Kidney glomerular epithelial cell (primary cell): Measurements from ENCODE around the gene GRAP2.

Experiments used
- DNase-seq: peaks from one replicate; lab custom pipeline; 2025; lab: John Stamatoyannopoulos, UW

Gene GRAP2

DNA sequence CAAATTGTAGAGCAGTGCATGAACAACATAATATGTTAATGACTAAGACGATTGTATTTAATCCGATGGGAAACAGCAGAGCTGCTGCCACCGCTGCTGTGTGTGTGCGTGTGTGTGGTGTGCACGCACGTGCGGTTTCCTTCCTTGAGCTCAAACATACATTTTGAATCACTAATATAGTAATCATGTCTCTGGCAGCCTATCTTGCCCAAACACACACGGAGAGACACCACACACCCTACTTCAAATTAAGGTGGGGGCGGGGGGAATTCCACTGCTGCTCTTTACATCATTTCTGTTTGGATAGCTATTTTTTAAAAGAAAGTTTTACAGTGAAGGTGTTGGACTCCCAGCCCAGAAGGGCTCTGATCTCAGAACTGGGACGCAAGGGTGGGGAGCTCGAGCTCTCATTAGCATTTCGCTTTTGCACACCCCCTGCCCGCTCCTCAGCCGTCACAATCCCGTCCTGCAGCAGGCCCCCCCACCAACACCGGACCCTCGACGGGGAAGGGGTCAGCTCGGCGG, 93.2 kb downstream of the GRAP2 start:
- no peak for DNase-seq

DNA sequence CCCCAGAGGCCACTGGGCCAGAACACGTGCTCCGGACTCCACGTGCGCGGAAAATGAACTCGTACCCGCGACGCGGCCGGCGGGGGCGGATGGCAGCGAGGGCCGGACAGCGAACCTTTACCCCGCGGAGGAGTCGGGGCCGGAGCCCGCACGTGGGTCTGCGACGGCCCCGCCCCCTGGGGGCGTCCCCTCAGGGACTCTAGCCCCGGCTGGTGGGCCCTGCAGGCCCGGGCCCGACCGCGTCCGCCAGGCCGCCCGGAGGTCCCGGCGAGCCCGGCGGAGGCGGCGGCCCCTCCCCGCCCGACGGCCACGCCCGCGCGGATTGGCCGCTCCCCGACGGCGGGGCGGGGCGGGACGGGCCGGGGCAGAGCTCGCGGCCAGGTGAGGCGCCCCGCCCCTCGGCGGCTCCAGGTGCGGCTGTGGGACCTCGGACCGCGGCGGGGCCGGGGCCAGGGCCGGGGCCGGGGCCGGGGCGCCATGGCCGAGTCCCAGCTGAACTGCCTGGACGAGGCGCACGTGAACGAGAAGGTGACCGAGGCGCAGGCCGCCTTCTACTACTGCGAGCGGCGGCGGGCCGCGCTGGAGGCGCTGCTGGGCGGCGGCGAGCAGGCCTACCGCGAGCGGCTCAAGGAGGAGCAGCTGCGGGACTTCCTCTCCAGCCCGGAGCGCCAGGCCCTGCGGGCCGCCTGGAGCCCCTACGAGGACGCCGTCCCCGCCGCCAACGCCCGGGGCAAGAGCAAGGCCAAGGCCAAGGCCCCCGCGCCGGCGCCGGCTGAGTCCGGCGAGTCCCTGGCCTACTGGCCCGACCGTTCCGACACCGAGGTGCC, 93.9 kb downstream of the GRAP2 start, which contains the start of gene FAM83F:
Gene FAM83F, plus strand, starts transcription at position 389 of the 827 bp plus-strand sequence. Its CDS starts 89 bp downstream, at position 478.
- DNase-seq: no peak

DNA sequence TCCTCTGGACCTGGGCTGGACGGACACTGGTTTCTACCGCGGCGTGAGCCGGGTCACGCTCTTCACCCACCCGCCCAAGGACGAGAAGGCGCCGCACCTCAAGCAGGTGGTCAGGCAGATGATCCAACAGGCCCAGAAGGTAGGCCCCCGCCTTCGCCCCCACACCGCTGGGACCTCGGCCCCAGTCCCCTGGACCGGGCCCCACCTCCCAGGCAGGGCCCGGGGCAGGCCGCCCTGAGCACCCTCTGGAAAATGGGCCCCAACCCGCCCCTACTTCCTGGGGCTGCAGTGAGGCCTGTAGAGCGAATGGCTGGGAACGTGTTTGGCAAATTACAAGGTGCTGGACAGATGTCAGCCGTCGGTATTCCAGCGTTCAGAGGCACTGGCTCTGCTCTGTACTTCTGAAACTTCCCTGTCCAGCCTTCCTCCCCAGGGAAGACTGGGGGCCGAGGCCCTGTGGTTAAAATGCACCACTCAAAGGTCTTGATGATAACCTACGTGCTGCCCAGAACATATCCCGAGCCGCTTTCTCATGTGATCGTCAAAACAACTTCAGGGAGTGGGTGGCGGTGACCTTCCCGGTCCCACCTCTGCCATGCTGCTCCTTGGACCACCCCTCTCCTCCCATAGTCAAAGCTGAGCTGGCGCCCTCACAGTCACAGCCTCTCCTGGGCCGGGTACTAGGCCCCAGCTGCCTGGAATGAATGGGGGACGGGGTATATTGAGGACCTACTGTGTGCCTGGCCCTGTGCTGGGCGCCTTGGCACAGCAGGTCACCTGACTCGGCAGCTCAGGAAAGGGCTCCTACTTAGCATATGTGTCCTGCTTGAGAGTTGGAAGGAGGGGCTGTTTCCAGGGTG, 94.7 kb downstream of the GRAP2 start:
- DNase-seq: no peak

DNA sequence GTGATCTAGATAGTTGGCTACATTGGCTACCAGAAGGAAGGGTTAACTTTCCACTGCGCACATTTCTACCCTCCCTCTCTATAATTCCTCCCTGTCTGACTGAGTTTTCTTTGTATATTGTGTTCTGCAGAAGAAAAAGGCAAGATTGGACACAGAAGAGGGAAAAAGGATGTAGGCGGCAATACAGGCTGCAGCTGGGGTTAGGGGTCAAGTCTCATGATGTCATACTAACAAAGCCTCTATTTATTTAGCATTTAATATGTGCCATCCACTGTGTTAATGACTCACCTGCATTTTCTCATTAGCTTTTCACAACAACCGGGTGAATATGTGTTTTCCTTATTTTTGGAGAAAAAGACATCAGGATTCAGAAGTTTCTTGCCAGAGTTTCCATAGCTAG, 95.8 kb downstream of the GRAP2 start:
- DNase-seq: no peak

DNA sequence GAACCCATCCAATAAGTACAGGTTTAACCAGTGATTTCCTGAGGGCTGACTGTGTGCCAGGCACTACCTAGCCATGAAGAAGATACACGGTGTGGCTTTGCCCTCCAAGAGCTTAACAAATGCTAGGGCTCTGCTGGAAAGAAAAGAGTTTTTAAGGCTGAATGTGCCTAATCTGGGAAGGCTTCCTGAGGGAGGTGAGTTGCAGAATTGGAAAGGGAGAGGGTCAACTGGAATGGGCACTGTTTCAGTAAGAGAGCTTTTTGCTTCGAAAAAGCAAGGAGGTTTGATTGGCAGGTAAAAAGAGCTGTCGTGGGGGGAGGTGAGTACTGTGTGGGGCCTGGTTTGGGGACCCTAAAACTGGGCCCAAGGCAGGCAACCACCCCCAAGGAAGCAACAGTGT, 96.5 kb downstream of the GRAP2 start:
- DNase-seq: no peak

DNA sequence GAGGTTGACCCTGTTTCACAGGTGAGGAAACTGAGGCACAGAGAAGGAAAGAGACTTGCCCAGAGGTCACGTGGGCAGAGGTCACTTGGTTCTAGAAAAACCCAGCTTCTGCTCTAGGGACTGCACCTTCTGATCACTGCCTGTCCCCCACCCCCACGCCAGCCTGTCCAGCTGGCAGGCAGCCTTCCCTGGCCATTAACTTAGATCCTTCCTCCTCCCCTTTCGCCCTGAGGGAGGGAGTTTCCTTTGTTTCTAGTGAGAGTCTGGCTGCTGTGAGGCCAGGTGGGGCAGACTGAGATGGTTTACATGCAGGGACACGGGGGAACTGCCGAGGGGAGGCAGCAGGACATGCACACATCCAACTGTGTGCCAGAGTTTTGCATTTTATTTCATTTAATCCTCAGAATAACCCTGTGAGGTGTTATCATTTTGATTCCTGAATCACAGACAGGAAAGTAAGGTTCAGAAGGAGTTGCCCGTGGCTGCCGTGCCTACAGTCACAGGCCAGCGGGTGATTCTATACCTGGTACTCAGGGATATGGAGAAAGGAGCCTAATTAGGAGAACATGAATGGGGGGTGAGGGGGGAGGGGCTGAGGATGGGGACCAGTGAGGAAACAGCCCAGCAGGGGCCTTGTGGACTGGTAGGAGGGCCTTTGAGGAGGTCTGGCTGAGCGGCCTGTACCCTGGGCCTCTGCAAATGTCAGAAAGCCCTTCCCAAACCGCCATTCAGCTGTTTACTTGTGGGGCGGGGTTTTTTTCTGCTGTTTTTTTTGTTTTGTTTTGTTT, 97.2 kb downstream of the GRAP2 start:
- DNase-seq: peak; percentile 37

DNA sequence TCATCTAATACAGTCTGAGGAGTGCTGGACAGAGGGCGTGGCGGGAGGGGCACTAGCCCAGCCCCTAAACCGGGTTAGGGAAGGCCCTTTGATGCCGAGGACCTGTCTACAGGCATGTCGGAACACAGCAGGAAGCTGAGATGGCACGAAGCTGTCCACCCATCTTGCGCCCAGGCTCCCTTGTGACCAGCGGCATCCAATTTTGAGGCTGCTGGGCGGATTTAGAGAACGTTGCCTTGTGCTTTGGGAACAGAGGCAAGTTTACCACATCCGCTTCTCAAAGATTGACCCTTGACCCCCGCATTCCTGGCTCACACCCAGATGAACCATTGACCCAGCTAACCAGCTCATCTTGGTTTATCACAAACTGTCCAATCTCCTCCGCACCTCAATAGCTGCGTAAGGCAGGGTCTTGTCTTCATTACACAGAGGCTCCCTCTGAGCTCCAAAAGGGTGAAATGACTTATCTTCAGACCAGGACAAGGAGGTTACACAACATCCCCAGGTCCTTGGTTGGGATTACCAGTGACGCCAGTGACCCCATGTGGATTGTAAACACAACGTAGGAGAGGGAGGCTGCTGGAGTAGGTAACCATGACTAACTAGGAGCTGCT, 98.4 kb downstream of the GRAP2 start:
- DNase-seq: no peak

DNA sequence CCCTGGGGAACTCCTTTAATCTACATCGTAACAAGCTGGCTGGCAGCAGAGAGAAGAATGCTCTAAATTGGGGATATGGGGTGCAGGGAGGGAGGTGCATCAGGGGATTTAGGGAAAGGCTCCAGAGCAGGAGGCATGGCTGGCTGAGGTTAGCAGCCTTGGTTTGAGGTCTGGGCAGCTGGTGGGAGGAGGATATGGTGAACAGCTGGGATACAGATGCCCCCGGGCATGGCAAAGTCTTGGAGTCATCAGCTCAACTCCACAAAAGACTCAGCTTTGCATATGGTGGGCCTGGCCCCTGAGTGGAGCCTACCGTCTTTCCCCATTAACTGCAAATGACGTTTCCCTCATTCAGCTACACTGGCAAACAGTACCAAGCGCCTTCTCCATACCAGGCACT, 99.3 kb downstream of the GRAP2 start:
- no peak for DNase-seq

DNA sequence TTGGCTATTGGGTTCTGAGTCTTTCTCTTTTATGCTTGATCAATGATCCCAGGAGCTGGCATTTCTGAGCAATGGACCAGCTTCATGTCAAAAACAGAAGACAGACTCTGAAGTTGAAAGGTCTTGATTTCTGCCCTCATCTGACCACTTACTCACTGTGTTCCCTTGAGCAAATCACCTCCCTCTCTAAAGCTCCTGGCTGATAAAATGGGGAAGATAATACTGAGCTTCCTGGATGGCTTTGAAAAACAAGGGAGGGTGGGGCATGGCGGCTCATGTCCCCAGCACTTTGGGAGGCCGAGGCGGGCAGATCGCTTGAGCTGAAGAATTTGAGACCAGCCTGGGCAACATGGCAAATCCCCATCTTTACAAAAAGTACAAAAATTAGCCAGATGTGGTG, 100.2 kb downstream of the GRAP2 start:
- DNase-seq: no peak

DNA sequence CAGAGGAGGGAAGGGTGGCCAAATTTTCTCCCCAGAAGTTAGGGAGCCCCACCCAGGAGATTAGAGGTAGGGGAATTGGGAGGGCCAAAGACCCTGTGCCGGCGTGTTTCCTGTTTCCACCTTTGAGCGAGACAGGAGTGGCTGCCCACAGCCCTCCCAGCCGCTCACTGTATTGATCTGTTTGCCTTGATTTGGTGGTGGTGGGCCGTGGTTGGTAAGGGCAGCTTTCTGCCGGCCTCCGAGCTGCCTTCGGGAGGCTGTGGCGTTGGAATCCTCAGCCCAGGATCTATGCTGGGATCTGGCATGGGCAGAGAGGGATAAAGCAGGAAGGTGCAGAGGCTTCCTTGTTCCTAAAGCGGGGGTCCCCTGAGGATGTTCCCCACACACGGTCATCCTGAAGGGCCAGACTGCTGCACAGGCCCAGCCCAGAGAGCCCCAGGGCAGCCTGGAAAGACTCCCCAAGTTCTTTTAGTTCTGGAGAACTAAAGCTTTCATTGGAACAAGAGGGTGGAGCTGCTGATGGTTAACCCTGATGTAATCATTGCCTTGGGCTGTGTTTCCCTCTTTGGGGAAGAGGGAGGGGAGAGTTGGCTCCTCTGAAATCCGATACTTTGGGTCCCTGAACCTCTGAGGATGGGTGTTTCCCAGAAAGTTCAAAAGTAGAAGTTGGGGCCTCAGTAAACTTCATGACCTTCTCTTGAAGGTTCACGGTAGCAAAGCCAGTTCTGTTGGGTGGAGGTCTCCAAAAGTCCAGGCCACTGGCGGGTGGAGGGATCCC, 101.1 kb downstream of the GRAP2 start:
- no peak for DNase-seq

DNA sequence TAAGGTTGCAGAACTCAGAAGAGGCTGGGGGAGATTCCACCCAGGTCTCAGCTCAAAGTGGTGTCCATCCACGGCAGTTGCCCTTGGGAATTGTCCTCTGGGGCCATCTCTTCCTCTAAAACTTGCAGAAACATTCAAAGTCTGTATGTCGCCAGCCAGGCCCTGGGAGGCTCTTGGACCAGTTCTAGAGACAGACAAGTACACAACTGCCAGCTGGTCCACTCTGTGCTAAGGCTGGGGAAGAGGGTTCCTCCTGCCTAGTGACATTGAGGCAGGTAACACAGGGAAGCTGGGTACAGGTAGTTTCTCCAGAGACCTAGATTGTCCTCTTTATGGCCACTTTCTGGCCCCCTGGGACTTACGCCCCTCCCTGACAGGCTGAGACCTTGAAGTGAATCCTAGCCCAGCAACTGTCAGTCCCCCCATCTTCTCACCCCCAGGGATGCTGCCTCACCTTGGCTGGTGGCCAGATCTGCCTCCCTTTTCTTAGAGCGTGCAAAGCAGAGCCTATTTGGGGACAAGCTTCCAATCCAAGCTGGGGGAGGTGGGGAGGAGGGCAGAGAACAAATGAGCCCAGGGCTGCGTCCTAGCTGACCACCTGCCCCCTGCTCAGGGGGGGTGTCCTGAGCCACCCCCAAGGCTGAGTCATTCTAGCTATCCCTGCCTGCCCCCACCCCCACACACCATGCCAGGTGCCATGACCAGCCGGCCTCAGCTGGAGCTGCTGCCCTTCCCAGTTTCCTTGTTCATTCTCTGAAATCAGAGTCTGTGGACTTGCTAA, 102.2 kb downstream of the GRAP2 start:
- DNase-seq: no peak

DNA sequence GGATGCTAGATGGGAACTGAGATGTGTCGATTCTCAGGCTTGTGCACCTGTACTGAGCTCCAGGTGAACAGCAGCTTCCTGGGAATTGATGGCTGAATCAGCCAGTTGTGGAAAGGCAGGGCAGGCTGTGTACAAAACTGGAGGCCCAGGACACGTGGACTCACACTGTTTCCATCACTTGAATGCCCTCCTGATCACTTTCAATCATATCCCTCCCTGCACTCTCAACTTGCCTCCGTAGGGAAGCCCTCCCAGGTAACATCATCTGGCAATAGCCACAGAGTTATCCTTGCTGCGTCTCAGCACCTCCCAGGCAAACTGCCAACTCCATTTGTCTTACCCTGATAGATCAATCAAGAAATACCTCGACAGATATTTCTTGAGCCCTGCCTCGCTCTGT, 104.0 kb downstream of the GRAP2 start:
- no peak for DNase-seq

DNA sequence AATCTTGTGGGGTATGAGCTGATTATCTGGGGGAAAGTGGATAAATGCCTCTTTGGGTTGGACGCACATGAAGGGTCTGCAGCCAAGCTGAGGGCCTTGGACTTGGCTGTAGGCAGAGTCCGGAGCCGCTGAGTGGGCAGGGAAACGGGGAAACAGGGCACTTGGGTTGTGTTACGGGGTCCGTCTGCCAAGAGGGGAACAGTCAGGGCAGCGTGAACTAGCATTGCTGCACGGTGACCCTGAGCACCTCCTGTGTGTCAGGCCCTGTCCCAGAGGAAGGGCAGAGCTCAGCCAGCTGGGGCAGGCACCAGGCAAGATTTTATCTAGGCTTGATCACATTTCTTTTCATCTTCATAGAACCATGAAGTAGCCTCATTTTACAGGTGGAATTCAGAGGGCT, 105.8 kb downstream of the GRAP2 start:
- DNase-seq: no peak

DNA sequence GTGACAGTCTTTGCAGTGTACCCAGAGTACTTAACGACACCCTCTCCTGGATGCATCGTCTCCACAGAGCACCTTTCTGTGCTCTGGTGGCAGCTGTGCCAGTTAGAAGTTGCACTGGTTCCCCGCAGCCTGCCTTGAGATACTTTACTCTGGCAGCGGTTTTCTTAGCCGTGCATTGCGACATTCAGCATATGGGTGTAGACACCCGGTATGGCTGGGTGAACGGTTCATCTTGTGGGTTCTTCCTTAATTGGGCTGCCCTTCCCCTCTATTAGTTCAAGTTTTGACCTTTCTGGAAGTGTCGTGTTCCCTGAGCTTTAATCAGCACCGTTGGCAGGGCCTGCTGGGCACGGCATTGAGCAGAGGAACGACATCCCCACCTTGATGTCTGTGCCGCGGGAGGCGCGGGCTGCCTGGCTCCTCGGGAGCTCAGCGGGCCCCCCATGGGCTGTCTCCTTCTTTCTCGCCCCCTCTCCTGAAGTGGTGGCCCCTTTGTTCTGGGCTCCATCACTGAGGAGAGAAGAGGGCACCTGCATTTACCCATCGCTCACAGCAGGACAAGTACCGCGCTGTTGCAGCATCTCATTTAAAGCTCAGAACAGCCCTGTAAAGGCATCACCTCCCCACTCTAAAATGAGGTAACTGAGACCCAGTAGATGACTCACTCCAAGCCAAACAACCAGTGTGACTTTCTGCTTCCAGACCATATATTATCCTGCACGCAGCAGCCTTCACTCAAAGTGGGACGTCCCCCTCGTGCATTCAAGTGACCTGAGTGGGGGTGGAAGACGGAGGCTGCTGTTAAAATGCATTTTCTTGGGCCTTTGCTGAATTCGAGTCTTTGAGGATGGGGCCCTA, 107.2 kb downstream of the GRAP2 start:
- no peak for DNase-seq

DNA sequence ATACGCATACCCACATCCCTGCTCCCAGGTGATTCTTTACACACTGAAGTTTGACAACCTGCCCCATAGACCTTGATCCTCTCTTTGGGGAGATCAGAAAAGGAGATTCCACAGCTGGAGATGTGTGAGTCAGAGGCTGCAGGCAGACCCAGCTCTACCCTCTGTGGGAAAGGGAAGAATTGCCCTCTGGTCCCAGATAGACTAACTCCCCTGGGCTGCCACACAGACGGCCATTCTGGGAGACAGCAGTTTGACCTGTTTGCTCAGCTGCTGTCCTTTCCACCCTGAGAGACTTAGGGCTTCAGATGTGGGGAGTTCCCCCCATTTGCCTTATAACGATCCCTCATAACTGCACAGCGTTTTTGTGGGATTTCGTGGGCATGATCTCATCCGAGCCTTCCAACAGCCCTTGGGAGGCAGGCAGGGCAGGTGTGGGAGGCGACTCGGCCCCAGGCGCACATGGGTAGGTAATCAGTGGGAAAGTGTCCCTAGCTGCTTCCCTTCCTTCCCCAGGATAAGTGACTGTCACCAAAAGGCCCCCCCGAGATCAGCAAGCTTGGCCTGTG, 107.9 kb downstream of the GRAP2 start:
- DNase-seq: no peak

DNA sequence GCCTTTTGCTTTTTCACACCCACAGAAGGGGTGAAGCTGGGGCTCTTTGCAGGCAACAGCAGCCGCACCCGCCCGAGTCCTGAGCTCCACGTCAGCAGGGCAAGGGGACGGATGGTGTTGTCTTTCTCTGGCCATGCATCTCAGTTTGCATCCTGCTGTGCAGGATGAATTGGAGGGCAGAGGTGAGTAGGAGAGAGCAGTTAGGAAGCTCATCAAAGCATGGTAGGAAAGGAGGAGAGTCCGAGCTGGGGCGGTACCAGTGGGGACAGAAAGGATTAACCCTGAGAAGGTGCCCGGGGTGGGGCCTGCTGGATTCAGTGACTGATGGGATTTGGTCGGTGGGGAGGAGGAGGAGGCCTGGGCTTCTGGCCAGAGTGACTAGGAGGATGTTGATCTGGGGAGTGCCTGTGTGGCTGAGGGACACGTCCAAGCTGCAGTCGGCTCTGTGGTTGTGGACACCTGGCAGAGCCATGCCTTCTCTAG, 108.4 kb downstream of the GRAP2 start:
- no peak for DNase-seq

DNA sequence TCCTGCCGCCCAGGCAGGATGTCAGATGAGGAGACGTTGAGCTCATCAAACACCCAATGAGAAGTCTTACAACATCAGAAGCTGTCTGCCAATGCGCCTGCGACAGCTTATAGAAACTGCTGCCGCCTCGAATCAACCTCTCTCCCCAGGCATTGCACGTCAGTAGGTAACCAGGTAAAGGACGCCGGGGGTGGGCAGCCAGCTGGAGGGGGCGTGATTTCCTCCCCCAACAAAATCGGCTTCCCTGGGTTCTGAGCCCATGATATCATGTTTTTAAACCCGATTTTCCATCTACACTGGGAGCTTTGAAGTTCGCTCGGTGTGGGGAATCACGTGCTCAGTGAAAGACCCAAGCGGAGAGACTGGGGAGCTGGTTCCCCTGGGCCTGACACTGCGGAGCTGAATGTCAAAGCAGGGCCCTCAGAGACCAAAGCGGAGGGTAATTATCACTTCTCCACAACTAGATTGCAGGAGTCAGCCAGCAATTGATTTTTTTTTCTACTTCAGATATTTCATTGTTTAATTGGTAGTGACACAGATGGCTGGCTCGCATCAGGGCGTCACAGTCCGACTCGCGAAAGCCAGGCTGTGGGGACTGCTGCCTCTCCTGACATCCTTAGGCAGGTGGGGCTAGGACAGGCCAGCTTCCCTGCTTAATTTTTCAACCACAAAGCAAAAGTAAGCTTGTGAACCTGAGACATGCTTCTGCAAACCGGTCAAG, 109.2 kb downstream of the GRAP2 start:
- no peak for DNase-seq

DNA sequence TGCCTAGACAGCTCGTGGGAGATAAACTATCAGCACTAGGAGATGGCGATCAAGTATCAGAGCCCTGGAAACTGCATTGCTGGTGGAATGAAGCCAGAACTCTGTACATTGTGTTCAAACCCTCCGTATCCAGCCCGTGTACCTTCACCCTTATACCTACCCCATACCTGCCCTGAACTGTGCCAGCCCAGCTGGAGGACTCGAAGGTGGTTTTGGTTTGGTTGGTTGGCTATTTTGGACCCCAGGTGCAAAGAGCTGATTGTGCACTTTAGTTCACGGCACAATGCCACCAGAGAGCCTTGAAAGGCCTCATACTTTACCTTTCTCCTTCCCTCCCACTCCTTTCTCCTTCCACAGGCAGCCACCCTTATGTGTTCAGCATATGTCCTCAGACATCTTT, 109.9 kb downstream of the GRAP2 start:
- DNase-seq: no peak
